Measurements from ENCODE around the gene EFHC1.
"Not testable (repeated sequence)": the region's sequence is repeated elsewhere in the genome, so short reads cannot be mapped to it uniquely, and the experiment has no call there.

The EFHC1 gene

GRCh38 chr6:52433294-52433693 lies 13.2 kb downstream of the EFHC1 start:
- not testable (repeated sequence) for DNase-seq (ENCODE audit: low read depth in 2 of 2, low spot score in 1 of 2)

- DNase-seq (ENCODE audit: low read depth in 2 of 2, low spot score in 1 of 2) = no peak
These were observed 15.2 kb downstream of the EFHC1 start for GRCh38 chr6:52435345-52435744.

- no peak for DNase-seq (ENCODE audit: low read depth in 2 of 2, low spot score in 1 of 2)
These were observed 18.8 kb downstream of the EFHC1 start for GRCh38 chr6:52438926-52439325.

- no peak for DNase-seq (ENCODE audit: low read depth in 2 of 2, low spot score in 1 of 2)
These were observed 34.4 kb downstream of the EFHC1 start for GRCh38 chr6:52454556-52454955.

GRCh38 chr6:52457096-52457495 lies 37.0 kb downstream of the EFHC1 start:
- no peak for DNase-seq (ENCODE audit: low read depth in 2 of 2, low spot score in 1 of 2)

GRCh38 chr6:52461194-52461593 lies 41.1 kb downstream of the EFHC1 start:
- not testable (repeated sequence) for DNase-seq (ENCODE audit: low read depth in 2 of 2, low spot score in 1 of 2)

- no peak for DNase-seq (ENCODE audit: low read depth in 2 of 2, low spot score in 1 of 2)
These were observed 54.0 kb downstream of the EFHC1 start for GRCh38 chr6:52474173-52474572.

- DNase-seq (ENCODE audit: low read depth in 2 of 2, low spot score in 1 of 2) = no peak
These were observed 55.2 kb downstream of the EFHC1 start for GRCh38 chr6:52475307-52475706.

- no peak for DNase-seq (ENCODE audit: low read depth in 2 of 2, low spot score in 1 of 2)
These were observed 62.9 kb downstream of the EFHC1 start for GRCh38 chr6:52482903-52483670.

GRCh38 chr6:52483671-52484003 lies 63.5 kb downstream of the EFHC1 start:
- no peak for DNase-seq (ENCODE audit: low read depth in 2 of 2, low spot score in 1 of 2)

- no peak for DNase-seq (ENCODE audit: low read depth in 2 of 2, low spot score in 1 of 2)
These were observed 69.7 kb downstream of the EFHC1 start for GRCh38 chr6:52489881-52490280.

- no peak for DNase-seq (ENCODE audit: low read depth in 2 of 2, low spot score in 1 of 2)
These were observed 71.3 kb downstream of the EFHC1 start for GRCh38 chr6:52491203-52492069.

GRCh38 chr6:52493669-52494068 lies 73.5 kb downstream of the EFHC1 start:
- no peak for DNase-seq (ENCODE audit: low read depth in 2 of 2, low spot score in 1 of 2)

- no peak for DNase-seq (ENCODE audit: low read depth in 2 of 2, low spot score in 1 of 2)
These were observed 74.3 kb downstream of the EFHC1 start for GRCh38 chr6:52494298-52495072.

- no peak for DNase-seq (ENCODE audit: low read depth in 2 of 2, low spot score in 1 of 2)
These were observed 75.8 kb downstream of the EFHC1 start for GRCh38 chr6:52495922-52496321.

GRCh38 chr6:52496631-52497030 lies 76.5 kb downstream of the EFHC1 start:
- DNase-seq (ENCODE audit: low read depth in 2 of 2, low spot score in 1 of 2) = no peak

- no peak for DNase-seq (ENCODE audit: low read depth in 2 of 2, low spot score in 1 of 2)
These were observed 77.7 kb downstream of the EFHC1 start for GRCh38 chr6:52497652-52498408.

- DNase-seq (ENCODE audit: low read depth in 2 of 2, low spot score in 1 of 2) = no peak
These were observed 78.4 kb downstream of the EFHC1 start for GRCh38 chr6:52498538-52499017.

GRCh38 chr6:52499026-52499425 lies 78.9 kb downstream of the EFHC1 start:
- no peak for DNase-seq (ENCODE audit: low read depth in 2 of 2, low spot score in 1 of 2)

GRCh38 chr6:52499681-52500236 lies 79.6 kb downstream of the EFHC1 start:
- DNase-seq (ENCODE audit: low read depth in 2 of 2, low spot score in 1 of 2) = no peak

Data from stimulated activated CD8-positive, alpha-beta memory T cell treated with anti-CD3 and anti-CD28 coated beads, Interleukin-4, amount 100 ng/mL, for 1 hour (primary cell).